H1 (cell line): ENCODE data around the gene SCN2A. TPM values are rescaled to one million over a fixed set of nuclear protein-coding genes. Genes with fewer than 3 reads are reported as not detected.

Experiments used
- CHD7 ChIP-seq: fragments of 300-600 bp; sonication (generic); IDR thresholded peaks from 2 replicates; pipeline ENCODE4 v1.7.1; 2012; ENCODE audit warnings: low read length, moderate library complexity, mild to moderate bottlenecking, inconsistent platforms; ENCODE audit not compliant: insufficient replicate concordance
- CREB1 ChIP-seq: IDR thresholded peaks from 2 replicates; pipeline ENCODE4 v1.6.1; 2012; ENCODE audit warnings: inconsistent platforms
- HDAC2 ChIP-seq, 2 experiments: fragments of 300-600 bp in 1 of 2; sonication (generic) in 1 of 2; IDR thresholded peaks; 2 replicates each; pipeline ENCODE4 v1.6.1; 2011 to 2012; ENCODE audit warnings: low read depth in 2 of 2, low read length in 2 of 2, mild to moderate bottlenecking in 2 of 2, moderate library complexity in 2 of 2, borderline replicate concordance in 1 of 2, inconsistent platforms in 1 of 2
- RNF2 ChIP-seq: fragments of 200-900, 300-1000 bp; sonication (generic); IDR thresholded peaks from 2 replicates; pipeline ENCODE4 v1.7.1; 2016; ENCODE audit warnings: borderline replicate concordance, low read depth, mild to moderate bottlenecking, antibody characterized with exemption, low read length; ENCODE audit not compliant: poor library complexity, severe bottlenecking; ENCODE audit errors: missing control alignments
- polyA plus RNA-seq, 7 experiments: library from polyadenylated mRNA; depleted of rRNA in 3 of 7; stranded (reverse) in 5 of 7; unstranded in 2 of 7; fragments of >200 nt in 5 of 7; fragments of 200-250 nt in 2 of 7; gene quantifications; 1 replicate in 5 of 7; 2 replicates in 1 of 7; 4 replicates in 1 of 7; pipeline versions ENCODE4 v1.2.1 to v1.2.3, GENCODE V29; 2011 to 2013; ENCODE audit warnings: missing spikeins in 2 of 7, mixed read lengths in 2 of 7
- total RNA-seq: library from RNA; stranded (reverse); fragmentation: NEBNext Ultra II Directional; extraction: Animal tissue kit (Norgen Biotek cat#: 25700); gene quantifications from 2 replicates; pipeline ENCODE4 v1.2.1, GENCODE V29; 2021

SCN2A gene
- total and polyA plus RNA-seq, 2 of the 8 experiments (the other 6 are each of a cell fraction or from before 2014, with no cell fraction given), result 0.18 to 1.1 TPM

- TF ChIP-seq HDAC2 (IDR thresholded peaks at IDR 0.05; ENCODE audit: borderline replicate concordance in 1 of 2, low read depth in 2 of 2, low read length in 2 of 2) (no peak), CREB1 (no peak), RNF2 (no peak), CHD7 (no peak)
Measured at GRCh38 chr2:165423081-165423480, 183.9 kb downstream of the SCN2A start (continued).
